K562 (cell line): ENCODE data around the gene ALG10. TPM values are rescaled to one million over a fixed set of nuclear protein-coding genes. Genes with fewer than 3 reads are reported as not detected.

Experiments used
- ATAC-seq: fragments of 200-7000 bp; cut with Tn5 transposase; 3 replicates; pipeline ENCODE4 v1.9.1; 2020; ENCODE audit warnings: moderate library complexity
- BruUV-seq: library from RNA; stranded (reverse); fragments of 400-500 nt; replicated peaks from 2 replicates; lab custom pipeline; 2021; lab: Mats Ljungman, UMichigan
- CTCF ChIA-PET: fragments of 300-600 bp; formaldehyde crosslinking; extraction: SDS; loops from one replicate; lab custom pipeline; 2021; ENCODE audit warnings: low intra/inter-chr PET ratio; lab: Yijun Ruan, JAX
- POLR2A ChIA-PET: fragments of 300-600, 350-650 bp; sonication (Branson Sonifier 250); formaldehyde crosslinking; extraction: SDS; loops from one replicate; lab custom pipeline; 2021; ENCODE audit warnings: antibody characterized with exemption, inconsistent platforms; lab: Yijun Ruan, JAX
- DNase-seq, 4 experiments: peaks; one replicate each; pipeline versions ENCODE4 v3.0.0 to v3.0.0-alpha.2; 2011 to 2018; ENCODE audit warnings: low spot score in 3 of 4, mixed read lengths in 3 of 4; ENCODE audit errors: extremely low read depth in 1 of 4
- FAIRE-seq: peaks from 2 replicates; lab custom pipeline; 2011; peaks lifted over from hg19 to GRCh38; lab: Jason Lieb, UNC
- H2AFZ ChIP-seq: 2 replicates; pipeline ENCODE4 v1.6.0; 2011; ENCODE audit warnings: low read depth, low read length, control low read depth, inconsistent platforms
- H3K27ac ChIP-seq: fragments of 200-600 bp; 3 replicates; pipeline ENCODE4 v1.8.0; 2011; ENCODE audit warnings: low read depth, mild to moderate bottlenecking, control low read depth, inconsistent platforms, low read length, moderate library complexity, mixed read lengths; ENCODE audit errors: extremely low read depth
- H3K27me3 ChIP-seq, 2 experiments: fragments of 300-600 bp in 1 of 2; 2 replicates in 1 of 2; 3 replicates in 1 of 2; pipeline versions ENCODE4 v1.6.0 to v1.8.0; 2011; ENCODE audit warnings: inconsistent platforms in 2 of 2, low read length in 2 of 2, mild to moderate bottlenecking in 1 of 2, mixed read lengths in 1 of 2, moderate library complexity in 1 of 2; ENCODE audit not compliant: control insufficient read depth in 2 of 2, insufficient read depth in 2 of 2
- H3K36me3 ChIP-seq: fragments of 300-600 bp; 3 replicates; pipeline ENCODE4 v1.8.0; 2011; ENCODE audit warnings: mild to moderate bottlenecking, low read length, inconsistent platforms; ENCODE audit not compliant: control insufficient read depth, insufficient read depth
- H3K4me1 ChIP-seq, 2 experiments: fragments of 200-600 bp in 1 of 2; replicated peaks in 1 of 2; 2 replicates in 1 of 2; 3 replicates in 1 of 2; pipeline versions ENCODE4 v1.5.1 to v1.8.0; 2011; ENCODE audit warnings: inconsistent platforms in 2 of 2, low read length in 2 of 2, mild to moderate bottlenecking in 1 of 2, mixed read lengths in 1 of 2, moderate library complexity in 1 of 2; ENCODE audit not compliant: control insufficient read depth in 2 of 2, insufficient read depth in 2 of 2
- H3K4me2 ChIP-seq: 2 replicates; pipeline ENCODE4 v1.6.1; 2011; ENCODE audit warnings: low read length, control low read depth, inconsistent platforms, mixed read lengths; ENCODE audit not compliant: insufficient read depth
- H3K4me3 ChIP-seq: fragments of 200-600 bp; sonication (generic), shearing (Covaris generic); 2 replicates; pipeline ENCODE4 v1.5.1; 2016; ENCODE audit warnings: control low read depth, inconsistent platforms
- H3K79me2 ChIP-seq: fragments of 200-600 bp; 3 replicates; pipeline ENCODE4 v1.8.0; 2011; ENCODE audit warnings: low read length, inconsistent platforms; ENCODE audit not compliant: control insufficient read depth, insufficient read depth
- H3K9ac ChIP-seq, 2 experiments: 2 replicates each; pipeline versions ENCODE4 v1.6.0 to v1.6.1; 2011; ENCODE audit warnings: low read depth in 2 of 2, low read length in 2 of 2, control low read depth in 1 of 2, inconsistent platforms in 1 of 2, mild to moderate bottlenecking in 1 of 2, mixed read lengths in 1 of 2; ENCODE audit not compliant: insufficient read depth in 1 of 2
- H3K9me1 ChIP-seq: one replicate; pipeline ENCODE4 v1.6.0; 2011; ENCODE audit warnings: inconsistent platforms, mild to moderate bottlenecking, low read length, moderate library complexity; ENCODE audit not compliant: control insufficient read depth, insufficient read depth
- H3K9me3 ChIP-seq: replicated peaks from 2 replicates; pipeline ENCODE4 v1.5.1; 2011; ENCODE audit warnings: low read depth, low read length, inconsistent platforms; ENCODE audit not compliant: control insufficient read depth, insufficient read depth
- H4K20me1 ChIP-seq: replicated peaks from 2 replicates; pipeline ENCODE4 v1.6.1; 2011; ENCODE audit warnings: low read length, inconsistent platforms, mixed read lengths; ENCODE audit not compliant: control insufficient read depth, insufficient read depth
- MAFF ChIP-seq: IDR thresholded peaks from 2 replicates; pipeline ENCODE4 v1.6.1; 2012; ENCODE audit warnings: low read length, improper control_type of control experiment
- MAFK ChIP-seq: IDR thresholded peaks from 2 replicates; pipeline ENCODE4 v1.6.1; 2011; ENCODE audit warnings: low read length, improper control_type of control experiment
- NFRKB ChIP-seq: fragments of 450-650 bp; IDR thresholded peaks from 2 replicates; pipeline ENCODE4 v1.6.1; 2016; ENCODE audit warnings: low read depth
- RAD21 ChIP-seq, 2 experiments: fragments of 250-450 bp in 1 of 2; fragments of 450-650 bp in 1 of 2; sonication (Bioruptor Pico) in 1 of 2; formaldehyde crosslinking in 1 of 2; IDR thresholded peaks in 1 of 2; conservative IDR thresholded peaks in 1 of 2; 2 replicates each; pipeline versions ENCODE4 v1.4.0 to v1.8.0; 2020 to 2022; ENCODE audit warnings: mild to moderate bottlenecking in 2 of 2, moderate library complexity in 1 of 2
- RBM14 ChIP-seq: fragments of 200-400 bp; formaldehyde crosslinking; IDR thresholded peaks from 2 replicates; pipeline ENCODE4 v1.6.1; 2018; ENCODE audit warnings: low read depth, mild to moderate bottlenecking, low read length, moderate library complexity, borderline replicate concordance; ENCODE audit not compliant: insufficient read depth
- ZNF316 ChIP-seq: fragments of 450-650 bp; IDR thresholded peaks from 2 replicates; pipeline ENCODE4 v1.6.1; 2016
- WGBS: fragments of 100-300 bp; shearing (Covaris generic); methylation state at CpG from one replicate; pipeline ENCODE4 v1.1.6; 2016; ENCODE audit warnings: low coverage, mixed read lengths; ENCODE audit not compliant: insufficient coverage; ENCODE audit errors: missing lambda C conversion rate; 5-methylcytosine and 5-hydroxymethylcytosine counted together
- in situ Hi-C: fragments of 300-500 bp; cut with MboI; formaldehyde crosslinking; loops from 4 replicates; pipeline ENCODE4 v1.15.0; 2018; ENCODE audit warnings: inconsistent platforms, mixed read lengths
- intact Hi-C: fragments of 100-400 bp; cut with micrococcal nuclease; formaldehyde crosslinking; loops from 2 replicates; pipeline ENCODE4 v1.14.2; 2022
- polyA plus RNA-seq, 8 experiments: library from polyadenylated mRNA; depleted of rRNA in 4 of 8; stranded (reverse) in 5 of 8; unstranded in 3 of 8; fragments of >200 nt; fragmentation: Nextera tagmentation in 2 of 8; fragmentation: Illumina TruSeq in 1 of 8; extraction: Ambion mirVana in 2 of 8; extraction: Trizol in 1 of 8; gene quantifications; 2 replicates each; pipeline versions ENCODE4 v1.2.1 to v1.2.3, GENCODE V29; 2011 to 2014; ENCODE audit warnings: inconsistent platforms in 1 of 8, missing spikeins in 1 of 8
- total RNA-seq, 7 experiments: library from RNA; depleted of rRNA in 6 of 7; stranded (reverse); fragments of >200 nt in 6 of 7; fragmentation: Illumina TruSeq in 2 of 7; extraction: Trizol in 2 of 7; gene quantifications; 2 replicates each; pipeline versions ENCODE4 v1.2.1 to v1.2.3, GENCODE V29; 2011 to 2021; ENCODE audit warnings: low replicate concordance in 1 of 7
- TF ChIP-seq, protein P1 (sequence below): IDR thresholded peaks from 2 replicates; pipeline ENCODE4 v1.6.1; 2012; ENCODE audit warnings: low read depth, low read length, improper control_type of control experiment, borderline replicate concordance
- TF ChIP-seq, protein P2 (sequence below), 3 experiments: IDR thresholded peaks in 2 of 3; conservative IDR thresholded peaks in 1 of 3; 2 replicates each; pipeline ENCODE4 v1.5.1; 2011 to 2012; ENCODE audit warnings: low read length in 3 of 3, mild to moderate bottlenecking in 3 of 3, control low read depth in 2 of 3, improper control_type of control experiment in 1 of 3, inconsistent platforms in 1 of 3, low read depth in 1 of 3, mixed read lengths in 1 of 3, moderate library complexity in 1 of 3; ENCODE audit not compliant: insufficient read depth in 2 of 3

Gene ALG10
- total and polyA plus RNA-seq, 9 of the 15 experiments (the other 6 are each of a cell fraction or from before 2014, with no cell fraction given) = 2.4 to 14.7 (median 6.4) TPM

GRCh38 chr12:34033628-34034296 lies 11.5 kb downstream of the ALG10 start:
- Histone ChIP-seq H3K79me2 (no peaks in the 10 kb centered on the region), H3K27ac (no peak overlapping the region), H3K4me3 (no peak overlapping the region), H3K4me2 (no peak overlapping the region), H3K9me3 (no peaks in the 10 kb centered on the region), H3K9ac (no peak overlapping the region), H2AFZ (no peak overlapping the region), H4K20me1 (no peaks in the 10 kb centered on the region), H3K9me1 (no peaks in the 10 kb centered on the region), H3K4me1 (no peaks in the 10 kb centered on the region), H3K36me3 (no peaks in the 10 kb centered on the region), H3K27me3 (no peaks in the 10 kb centered on the region)
- FAIRE-seq (no peak), ATAC-seq (no peak), DNase-seq (peak; percentile 18 to 53 (median 24))
- TF ChIP-seq MAFK = peak; percentile 82
- 0 out of 2 replicates have a peak, but pooled peaks have one; percentile 1 for TF ChIP-seq ZNF316
- TF ChIP-seq NFRKB = no peak
- TF ChIP-seq, protein P1, sequence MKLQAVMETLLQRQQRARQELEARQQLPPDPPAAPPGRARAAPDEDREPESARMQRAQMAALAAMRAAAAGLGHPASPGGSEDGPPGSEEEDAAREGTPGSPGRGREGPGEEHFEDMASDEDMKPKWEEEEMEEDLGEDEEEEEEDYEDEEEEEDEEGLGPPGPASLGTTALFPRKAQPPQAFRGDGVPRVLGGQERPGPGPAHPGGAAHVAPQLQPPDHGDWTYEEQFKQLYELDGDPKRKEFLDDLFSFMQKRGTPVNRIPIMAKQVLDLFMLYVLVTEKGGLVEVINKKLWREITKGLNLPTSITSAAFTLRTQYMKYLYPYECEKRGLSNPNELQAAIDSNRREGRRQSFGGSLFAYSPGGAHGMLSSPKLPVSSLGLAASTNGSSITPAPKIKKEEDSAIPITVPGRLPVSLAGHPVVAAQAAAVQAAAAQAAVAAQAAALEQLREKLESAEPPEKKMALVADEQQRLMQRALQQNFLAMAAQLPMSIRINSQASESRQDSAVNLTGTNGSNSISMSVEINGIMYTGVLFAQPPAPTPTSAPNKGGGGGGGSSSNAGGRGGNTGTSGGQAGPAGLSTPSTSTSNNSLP = peak; percentile 51; the same call in 1 of the 2 replicates
- TF ChIP-seq, protein P2, sequence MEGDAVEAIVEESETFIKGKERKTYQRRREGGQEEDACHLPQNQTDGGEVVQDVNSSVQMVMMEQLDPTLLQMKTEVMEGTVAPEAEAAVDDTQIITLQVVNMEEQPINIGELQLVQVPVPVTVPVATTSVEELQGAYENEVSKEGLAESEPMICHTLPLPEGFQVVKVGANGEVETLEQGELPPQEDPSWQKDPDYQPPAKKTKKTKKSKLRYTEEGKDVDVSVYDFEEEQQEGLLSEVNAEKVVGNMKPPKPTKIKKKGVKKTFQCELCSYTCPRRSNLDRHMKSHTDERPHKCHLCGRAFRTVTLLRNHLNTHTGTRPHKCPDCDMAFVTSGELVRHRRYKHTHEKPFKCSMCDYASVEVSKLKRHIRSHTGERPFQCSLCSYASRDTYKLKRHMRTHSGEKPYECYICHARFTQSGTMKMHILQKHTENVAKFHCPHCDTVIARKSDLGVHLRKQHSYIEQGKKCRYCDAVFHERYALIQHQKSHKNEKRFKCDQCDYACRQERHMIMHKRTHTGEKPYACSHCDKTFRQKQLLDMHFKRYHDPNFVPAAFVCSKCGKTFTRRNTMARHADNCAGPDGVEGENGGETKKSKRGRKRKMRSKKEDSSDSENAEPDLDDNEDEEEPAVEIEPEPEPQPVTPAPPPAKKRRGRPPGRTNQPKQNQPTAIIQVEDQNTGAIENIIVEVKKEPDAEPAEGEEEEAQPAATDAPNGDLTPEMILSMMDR (IDR thresholded peaks at IDR 0.05 in 2 of 3, conservative IDR thresholded peaks at IDR 0.05 in 1 of 3; ENCODE audit: insufficient read depth in 2 of 3, low read depth in 1 of 3, low read length in 3 of 3) = peak in 2 of 3 experiments; percentile 27 to 59; a peak in 3 of 6 replicates
- peak; percentile 75 for TF ChIP-seq MAFF
- TF ChIP-seq RAD21 (CRISPR knock-in tag; conservative IDR thresholded peaks at IDR 0.05 in 1 of 2, IDR thresholded peaks at IDR 0.05 in 1 of 2) = peak; percentile 27 to 58; a peak in 2 of 4 replicates
- no peak for TF ChIP-seq RBM14
- ChIA-PET POLR2A (no interaction called here), CTCF (interaction anchor here (0.9 to 1.6 kb wide), 3 partner anchors 181 to 1278 kb away, joined by 3 to 6 read pairs (median 4); partner anchors contain the start of gene YARS2)
- in situ Hi-C loops = loop anchor here (10.0 kb wide), 2 partner anchors 261 to 591 kb away; no protein-coding TSS in a partner anchor
- BruUV-seq = no TSS peak
- intact Hi-C loops = loop anchor here (1.0 to 5.0 kb wide), 3 partner anchors 89 to 591 kb away; no protein-coding TSS in a partner anchor
- WGBS = 6% methylated on average over 1 of the region's 1 CpG
